Parathyroid adenoma (tissue), 2 donors: Measurements from ENCODE around the gene TCF7L2.

Source experiments
- H2AFZ ChIP-seq: fragments of 300-600 bp; sonication (generic); one replicate; pipeline ENCODE4 v1.7.0; 2017; ENCODE audit warnings: antibody characterized with exemption, mild to moderate bottlenecking
- H3K27ac ChIP-seq: fragments of 300-600 bp; sonication (generic); one replicate; pipeline ENCODE4 v1.7.0; 2017
- H3K27me3 ChIP-seq: fragments of 300-600 bp; sonication (generic); one replicate; pipeline ENCODE4 v1.7.0; 2017; ENCODE audit warnings: low read length; ENCODE audit not compliant: control insufficient read depth, insufficient read depth
- H3K36me3 ChIP-seq: fragments of 300-600 bp; sonication (generic); one replicate; pipeline ENCODE4 v1.7.0; 2017; ENCODE audit warnings: low read length; ENCODE audit not compliant: control insufficient read depth, insufficient read depth
- H3K4me1 ChIP-seq: fragments of 300-600 bp; sonication (generic); one replicate; pipeline ENCODE4 v1.7.0; 2017; ENCODE audit warnings: control low read depth
- H3K4me2 ChIP-seq: fragments of 300-600 bp; sonication (generic); one replicate; pipeline ENCODE4 v1.7.0; 2017; ENCODE audit warnings: low read length
- H3K4me3 ChIP-seq: fragments of 300-600 bp; sonication (generic); one replicate; pipeline ENCODE4 v1.7.0; 2017; ENCODE audit warnings: low read depth, low read length
- H3K79me2 ChIP-seq: fragments of 300-600 bp; sonication (generic); one replicate; pipeline ENCODE4 v1.7.0; 2017; ENCODE audit warnings: control low read depth
- H3K9ac ChIP-seq: fragments of 300-600 bp; sonication (generic); one replicate; pipeline ENCODE4 v1.7.0; 2017; ENCODE audit warnings: mild to moderate bottlenecking
- H3K9me3 ChIP-seq: fragments of 300-600 bp; sonication (generic); one replicate; pipeline ENCODE4 v1.7.0; 2017; ENCODE audit warnings: low read length; ENCODE audit not compliant: control insufficient read depth
- TF ChIP-seq, protein P1 (sequence below): fragments of 300-600 bp; sonication (generic); IDR thresholded peaks from one replicate; pipeline ENCODE4 v1.7.0; 2017; ENCODE audit warnings: antibody characterized with exemption, mild to moderate bottlenecking
- donor health status: primary hyperparathyroidism.

Gene TCF7L2

DNA sequence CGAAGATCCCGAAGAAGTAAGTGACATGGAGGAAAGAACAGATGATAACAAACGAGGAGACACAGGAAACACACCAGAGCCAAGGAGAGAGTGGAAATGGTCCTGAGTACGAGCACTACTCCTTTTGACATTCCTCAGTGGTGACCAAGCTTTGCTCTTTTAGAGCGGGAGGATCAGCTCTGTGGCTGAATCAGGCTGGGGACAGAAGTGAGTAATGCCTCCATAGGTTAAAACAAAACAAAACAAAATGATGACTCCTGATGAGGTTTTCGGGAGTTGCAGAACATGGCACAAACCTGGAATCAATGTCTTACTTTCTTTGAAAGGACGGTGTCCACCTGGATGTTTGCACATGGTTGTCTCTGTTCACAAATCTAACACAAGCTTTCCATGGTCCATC lies 30.3 kb upstream of the TCF7L2 start:
- H3K4me1 ChIP-seq = no peaks in the 10 kb centered on the region
- H2AFZ ChIP-seq = no peak overlapping the region
- no peak overlapping the region for H3K4me2 ChIP-seq
- H3K27ac ChIP-seq = no peak overlapping the region
- TF ChIP-seq, protein P1, sequence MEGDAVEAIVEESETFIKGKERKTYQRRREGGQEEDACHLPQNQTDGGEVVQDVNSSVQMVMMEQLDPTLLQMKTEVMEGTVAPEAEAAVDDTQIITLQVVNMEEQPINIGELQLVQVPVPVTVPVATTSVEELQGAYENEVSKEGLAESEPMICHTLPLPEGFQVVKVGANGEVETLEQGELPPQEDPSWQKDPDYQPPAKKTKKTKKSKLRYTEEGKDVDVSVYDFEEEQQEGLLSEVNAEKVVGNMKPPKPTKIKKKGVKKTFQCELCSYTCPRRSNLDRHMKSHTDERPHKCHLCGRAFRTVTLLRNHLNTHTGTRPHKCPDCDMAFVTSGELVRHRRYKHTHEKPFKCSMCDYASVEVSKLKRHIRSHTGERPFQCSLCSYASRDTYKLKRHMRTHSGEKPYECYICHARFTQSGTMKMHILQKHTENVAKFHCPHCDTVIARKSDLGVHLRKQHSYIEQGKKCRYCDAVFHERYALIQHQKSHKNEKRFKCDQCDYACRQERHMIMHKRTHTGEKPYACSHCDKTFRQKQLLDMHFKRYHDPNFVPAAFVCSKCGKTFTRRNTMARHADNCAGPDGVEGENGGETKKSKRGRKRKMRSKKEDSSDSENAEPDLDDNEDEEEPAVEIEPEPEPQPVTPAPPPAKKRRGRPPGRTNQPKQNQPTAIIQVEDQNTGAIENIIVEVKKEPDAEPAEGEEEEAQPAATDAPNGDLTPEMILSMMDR = no peak
- H3K36me3 ChIP-seq = no peaks in the 10 kb centered on the region
- H3K4me3 ChIP-seq = no peak overlapping the region
- no peaks in the 10 kb centered on the region for H3K79me2 ChIP-seq
- no peaks in the 10 kb centered on the region for H3K27me3 ChIP-seq
- no peaks in the 10 kb centered on the region for H3K9me3 ChIP-seq
- H3K9ac ChIP-seq = no peak overlapping the region

DNA sequence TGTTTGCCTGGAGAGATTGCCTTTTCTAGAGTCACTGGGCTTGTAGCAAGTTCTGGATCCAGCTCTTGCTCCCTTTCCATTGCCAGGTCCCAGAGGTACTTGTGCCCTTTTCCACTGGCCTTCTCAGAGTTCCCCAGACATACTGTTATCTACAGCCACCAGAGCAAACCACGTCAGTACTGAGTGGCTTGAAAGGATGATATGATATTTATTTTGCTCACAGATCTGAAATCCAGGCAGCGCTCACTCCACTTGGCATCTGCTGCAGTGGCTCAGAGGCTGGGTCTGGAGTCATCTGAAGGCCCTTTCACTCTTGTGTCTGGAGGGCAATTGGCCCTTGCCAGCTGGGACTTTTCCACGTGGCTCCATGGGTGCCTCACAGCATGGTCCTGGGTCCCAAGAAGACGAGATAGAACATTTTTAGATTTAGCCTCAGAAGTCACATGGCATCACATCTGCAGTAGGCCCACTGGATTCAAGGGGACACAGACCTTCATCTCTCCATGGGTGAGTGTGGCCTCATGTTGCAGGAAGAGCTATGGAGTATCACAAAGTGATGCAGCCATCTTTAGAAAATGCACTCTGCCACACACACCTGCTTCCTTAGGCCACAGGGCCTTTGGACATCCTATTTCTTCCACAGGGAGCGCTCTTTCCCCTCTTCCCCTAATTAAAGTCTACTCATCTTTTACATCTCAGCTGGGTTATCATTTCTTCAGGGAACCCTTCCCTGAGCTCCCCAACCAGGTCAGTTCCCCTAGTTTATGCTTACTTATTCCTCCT lies 22.9 kb upstream of the TCF7L2 start:
- Histone ChIP-seq H2AFZ (no peak overlapping the region), H3K27ac (no peak overlapping the region), H3K79me2 (no peaks in the 10 kb centered on the region), H3K9ac (no peak overlapping the region), H3K9me3 (no peaks in the 10 kb centered on the region), H3K27me3 (no peaks in the 10 kb centered on the region), H3K36me3 (no peaks in the 10 kb centered on the region), H3K4me2 (no peak overlapping the region), H3K4me1 (no peaks in the 10 kb centered on the region), H3K4me3 (no peak overlapping the region)
- TF ChIP-seq, protein P1 = no peak

DNA sequence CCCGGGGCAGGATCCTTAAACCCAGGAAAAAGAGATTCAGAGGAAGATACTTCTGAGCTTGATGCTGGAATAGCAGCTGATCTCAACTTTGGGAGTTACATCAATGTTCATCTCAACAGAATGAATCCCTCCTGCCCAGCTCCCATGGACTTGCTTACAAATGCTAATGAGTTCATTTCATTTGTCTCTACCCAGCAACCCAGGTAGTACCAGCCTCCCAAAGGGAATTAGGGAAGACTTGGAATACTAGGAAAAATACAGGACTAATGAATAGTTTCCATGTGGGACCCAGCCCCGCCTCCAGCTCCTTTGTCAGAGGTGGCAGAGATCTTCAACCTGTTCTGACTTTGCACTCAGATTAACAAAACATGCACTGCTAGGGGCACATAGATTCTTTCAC lies 22.1 kb upstream of the TCF7L2 start:
- no peaks in the 10 kb centered on the region for H3K79me2 ChIP-seq
- H3K4me1 ChIP-seq = no peaks in the 10 kb centered on the region
- no peak overlapping the region for H3K4me3 ChIP-seq
- H3K27ac ChIP-seq = no peak overlapping the region
- no peak overlapping the region for H2AFZ ChIP-seq
- TF ChIP-seq, protein P1 = no peak
- no peaks in the 10 kb centered on the region for H3K36me3 ChIP-seq
- no peak overlapping the region for H3K9ac ChIP-seq
- H3K27me3 ChIP-seq = no peaks in the 10 kb centered on the region
- no peaks in the 10 kb centered on the region for H3K9me3 ChIP-seq
- no peak overlapping the region for H3K4me2 ChIP-seq

DNA sequence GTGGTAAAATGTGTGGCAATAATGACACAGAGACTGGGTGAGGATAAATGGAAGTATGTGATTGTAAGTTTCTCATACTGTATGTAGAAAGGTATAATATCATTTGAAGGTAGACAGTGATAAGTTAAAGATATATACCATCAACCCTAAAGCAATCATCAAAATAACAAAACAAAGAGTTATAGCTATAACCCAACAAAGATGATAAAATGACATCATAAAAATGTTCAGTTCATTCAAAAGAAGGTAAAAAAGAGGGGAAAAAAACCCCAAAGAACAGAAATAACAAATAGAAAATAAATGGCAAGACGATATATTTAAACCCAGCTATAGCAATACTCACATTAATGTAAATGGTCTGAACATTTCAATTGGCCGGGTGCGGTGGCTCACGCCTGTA lies 17.4 kb upstream of the TCF7L2 start:
- no peak overlapping the region for H3K27ac ChIP-seq
- H2AFZ ChIP-seq = no peak overlapping the region
- H3K4me2 ChIP-seq = no peak overlapping the region
- H3K9ac ChIP-seq = no peak overlapping the region
- H3K4me3 ChIP-seq = no peak overlapping the region
- no peaks in the 10 kb centered on the region for H3K79me2 ChIP-seq
- TF ChIP-seq, protein P1 = no peak
- no peaks in the 10 kb centered on the region for H3K9me3 ChIP-seq
- H3K36me3 ChIP-seq = no peaks in the 10 kb centered on the region
- no peaks in the 10 kb centered on the region for H3K4me1 ChIP-seq
- no peaks in the 10 kb centered on the region for H3K27me3 ChIP-seq

DNA sequence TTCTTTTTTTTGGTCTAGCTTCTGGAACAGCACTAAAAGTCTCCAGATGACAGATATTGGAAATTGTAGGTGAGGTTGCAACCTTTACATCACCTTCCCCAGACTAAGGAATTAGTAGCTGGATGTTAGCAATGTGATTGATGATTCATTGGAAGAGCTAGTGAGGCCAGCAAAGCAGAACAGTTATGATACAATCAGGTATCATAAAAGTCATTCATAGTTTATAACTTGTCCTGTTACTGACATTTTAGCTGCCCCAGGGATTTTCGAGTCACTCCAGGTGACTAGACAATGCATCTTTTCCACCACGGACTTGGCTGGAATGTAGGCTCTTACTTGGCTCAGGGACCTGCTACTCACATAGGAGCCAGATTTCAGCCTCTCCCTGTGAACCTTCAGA lies 15.9 kb upstream of the TCF7L2 start:
- H3K4me3 ChIP-seq = no peak overlapping the region
- no peak overlapping the region for H2AFZ ChIP-seq
- H3K9me3 ChIP-seq = no peaks in the 10 kb centered on the region
- H3K27ac ChIP-seq = no peak overlapping the region
- no peaks in the 10 kb centered on the region for H3K4me1 ChIP-seq
- H3K36me3 ChIP-seq = no peaks in the 10 kb centered on the region
- H3K9ac ChIP-seq = no peak overlapping the region
- no peak overlapping the region for H3K4me2 ChIP-seq
- no peaks in the 10 kb centered on the region for H3K27me3 ChIP-seq
- TF ChIP-seq, protein P1 = no peak
- H3K79me2 ChIP-seq = no peaks in the 10 kb centered on the region
